Measurements from ENCODE around the gene UGGT2.
"Not testable (repeated sequence)": the region's sequence is repeated elsewhere in the genome, so short reads cannot be mapped to it uniquely, and the experiment has no call there.

Gene UGGT2

GRCh38 chr13:96053003-96053703, at the start of gene UGGT2:
TSS of gene UGGT2 (minus strand) at chr13:96053401. CDS start at chr13:96053312, 89 bp downstream.
- no peak for DNase-seq (ENCODE audit: low read depth)

- DNase-seq (ENCODE audit: low read depth), result no peak
Measured at GRCh38 chr13:96100457-96101220, 47.4 kb upstream of the UGGT2 start.

- DNase-seq (ENCODE audit: low read depth), result no peak
Measured at GRCh38 chr13:96093296-96094006, 40.2 kb upstream of the UGGT2 start.

- no peak for DNase-seq (ENCODE audit: low read depth)
Measured at GRCh38 chr13:96091164-96092117, 38.2 kb upstream of the UGGT2 start.

- DNase-seq (ENCODE audit: low read depth), result no peak
Measured at GRCh38 chr13:96090240-96091101, 37.3 kb upstream of the UGGT2 start.

- DNase-seq (ENCODE audit: low read depth), result no peak
Measured at GRCh38 chr13:96089749-96090239, 36.6 kb upstream of the UGGT2 start, which contains the start of gene HS6ST3. TSS of gene HS6ST3 (plus strand) at chr13:96090107.

- DNase-seq (ENCODE audit: low read depth), result no peak
Measured at GRCh38 chr13:96089139-96089538, 35.9 kb upstream of the UGGT2 start.

- no peak for DNase-seq (ENCODE audit: low read depth)
Measured at GRCh38 chr13:96086736-96087135, 33.5 kb upstream of the UGGT2 start.

GRCh38 chr13:96082640-96083039, 29.4 kb upstream of the UGGT2 start:
- DNase-seq (ENCODE audit: low read depth), result no peak

- no peak for DNase-seq (ENCODE audit: low read depth)
Measured at GRCh38 chr13:96081888-96082287, 28.7 kb upstream of the UGGT2 start.

- no peak for DNase-seq (ENCODE audit: low read depth)
Measured at GRCh38 chr13:96080676-96081075, 27.5 kb upstream of the UGGT2 start.

- no peak for DNase-seq (ENCODE audit: low read depth)
Measured at GRCh38 chr13:96075953-96076543, 22.8 kb upstream of the UGGT2 start.

GRCh38 chr13:96072392-96072791, 19.2 kb upstream of the UGGT2 start:
- no peak for DNase-seq (ENCODE audit: low read depth)

- no peak for DNase-seq (ENCODE audit: low read depth)
Measured at GRCh38 chr13:96071504-96071903, 18.3 kb upstream of the UGGT2 start.

GRCh38 chr13:96068729-96069128, 15.5 kb upstream of the UGGT2 start:
- DNase-seq (ENCODE audit: low read depth), result no peak

GRCh38 chr13:96065849-96066248, 12.6 kb upstream of the UGGT2 start:
- no peak for DNase-seq (ENCODE audit: low read depth)

- DNase-seq (ENCODE audit: low read depth), result no peak
Measured at GRCh38 chr13:96052656-96053002, 572 bp downstream of the UGGT2 start.

GRCh38 chr13:96051946-96052345, 1.3 kb downstream of the UGGT2 start:
- DNase-seq (ENCODE audit: low read depth), result not testable (repeated sequence)

GRCh38 chr13:96051491-96051890, 1.7 kb downstream of the UGGT2 start:
- DNase-seq (ENCODE audit: low read depth), result not testable (repeated sequence)

- not testable (repeated sequence) for DNase-seq (ENCODE audit: low read depth)
Measured at GRCh38 chr13:96050955-96051354, 2.2 kb downstream of the UGGT2 start.
